ENCODE data around the gene PIK3R3. TPM values are rescaled to one million over a fixed set of nuclear protein-coding genes. Genes with fewer than 3 reads are reported as not detected.

Gene PIK3R3
- total RNA-seq (2014; rRNA removed): 13.4 and 19.2 TPM in 2 replicates
- polyA plus RNA-seq (2012): 8.0 TPM

DNA sequence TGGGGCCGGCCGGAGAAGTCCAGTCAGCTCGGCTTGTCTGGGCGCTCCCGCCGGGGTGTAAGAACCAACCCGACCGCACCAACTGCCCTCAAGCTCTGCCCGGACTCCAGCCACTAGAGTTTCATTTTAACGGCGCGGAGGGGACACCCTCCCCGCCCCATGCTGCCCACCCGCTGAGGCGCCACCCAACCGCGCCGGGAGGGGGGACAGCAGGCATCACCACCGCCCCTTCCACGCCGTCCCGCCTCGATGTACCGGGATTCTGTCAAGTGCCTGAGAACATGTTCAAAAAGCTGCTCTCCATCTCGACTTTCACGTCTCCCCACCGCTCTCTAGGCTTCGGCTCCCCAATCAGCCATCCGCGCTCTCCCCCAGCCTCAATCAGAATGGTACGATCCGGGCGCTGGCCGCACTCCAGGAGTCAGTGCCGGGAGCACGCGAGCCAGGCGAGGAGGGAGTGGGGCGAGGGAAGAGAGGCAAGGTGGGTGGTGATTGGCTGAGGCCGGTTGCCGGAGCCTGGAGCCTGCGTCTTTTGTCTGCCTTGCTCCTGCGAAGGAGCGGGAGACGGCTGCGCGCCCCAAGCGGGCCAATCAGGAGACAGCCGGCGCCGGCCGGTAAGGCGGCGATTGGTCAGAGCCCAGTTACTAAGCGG is at the start of gene PIK3R3:
Gene PIK3R3 (minus strand): TSS at position 101 of the 652 bp plus-strand sequence. CDS start 677 bp downstream, outside the sequence.
- peak; percentile 98 for DNase-seq (ENCODE audit: low read depth)

DNA sequence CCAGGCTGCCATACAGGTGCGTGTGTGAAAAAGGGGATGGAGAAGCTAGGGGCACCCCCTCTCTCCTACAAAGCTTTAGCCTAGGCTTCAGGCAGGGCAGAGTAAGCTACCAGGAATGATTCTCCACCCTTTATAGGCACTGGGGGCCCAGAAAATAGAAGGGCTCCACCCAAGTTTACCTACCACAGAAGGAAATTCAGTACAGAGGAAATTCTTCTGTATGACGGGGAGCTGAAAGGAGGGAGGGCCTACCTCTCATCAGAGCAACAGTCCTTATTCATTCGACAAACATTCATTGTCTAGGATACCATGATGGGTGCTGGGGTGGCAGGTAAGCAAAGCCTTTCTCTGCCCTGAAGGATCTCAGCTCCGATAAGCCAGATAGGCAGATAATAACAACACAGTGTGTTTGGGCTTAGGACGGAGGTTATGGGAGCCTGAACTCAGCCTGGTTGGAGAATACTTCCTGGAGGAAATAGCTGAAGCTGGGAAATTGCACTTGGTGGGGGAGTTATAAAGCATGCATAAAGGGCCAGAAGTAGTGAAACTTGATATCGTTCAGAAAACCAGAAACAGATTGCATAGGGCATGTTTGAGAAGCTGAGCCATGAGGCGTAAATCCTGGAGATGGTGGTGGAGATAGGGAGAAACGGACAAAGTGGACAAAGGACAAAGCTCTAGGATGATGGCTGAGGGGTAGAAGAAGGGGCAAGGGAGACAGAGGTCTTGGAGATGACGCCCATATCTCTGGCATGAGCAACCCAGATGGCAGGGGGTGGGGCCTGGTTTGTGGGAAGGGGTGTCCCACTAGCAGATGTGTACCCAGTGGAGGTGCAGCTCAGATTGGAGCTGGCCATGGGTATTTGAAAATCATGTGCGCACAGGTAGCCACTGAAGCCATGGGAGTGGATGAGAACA is 49.2 kb upstream of the PIK3R3 start:
- DNase-seq (ENCODE audit: low read depth): peak; percentile 40

DNA sequence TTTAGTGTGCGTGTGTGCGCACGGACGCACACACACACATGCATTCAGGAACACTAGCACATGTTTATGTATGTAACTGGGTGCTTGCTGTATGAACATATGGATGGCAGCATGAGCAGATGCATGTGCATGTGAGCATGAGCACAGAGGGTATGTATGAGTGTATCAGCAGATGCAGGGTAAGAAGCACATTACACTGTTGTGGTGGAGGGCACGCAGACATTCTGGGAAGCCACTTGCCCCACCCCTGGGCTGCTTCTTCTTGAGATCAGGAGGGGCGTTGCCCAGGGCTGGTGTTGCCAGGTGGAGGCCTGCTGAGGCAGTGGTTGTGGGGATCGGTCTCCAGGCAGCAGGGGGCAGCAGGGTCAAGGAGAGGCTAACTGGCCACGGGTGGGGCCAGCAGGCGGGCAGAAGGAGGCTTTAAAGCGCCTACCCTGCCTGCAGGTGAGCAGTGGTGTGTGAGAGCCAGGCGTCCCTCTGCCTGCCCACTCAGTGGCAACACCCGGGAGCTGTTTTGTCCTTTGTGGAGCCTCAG is 47.7 kb upstream of the PIK3R3 start:
- DNase-seq (ENCODE audit: low read depth): no peak

DNA sequence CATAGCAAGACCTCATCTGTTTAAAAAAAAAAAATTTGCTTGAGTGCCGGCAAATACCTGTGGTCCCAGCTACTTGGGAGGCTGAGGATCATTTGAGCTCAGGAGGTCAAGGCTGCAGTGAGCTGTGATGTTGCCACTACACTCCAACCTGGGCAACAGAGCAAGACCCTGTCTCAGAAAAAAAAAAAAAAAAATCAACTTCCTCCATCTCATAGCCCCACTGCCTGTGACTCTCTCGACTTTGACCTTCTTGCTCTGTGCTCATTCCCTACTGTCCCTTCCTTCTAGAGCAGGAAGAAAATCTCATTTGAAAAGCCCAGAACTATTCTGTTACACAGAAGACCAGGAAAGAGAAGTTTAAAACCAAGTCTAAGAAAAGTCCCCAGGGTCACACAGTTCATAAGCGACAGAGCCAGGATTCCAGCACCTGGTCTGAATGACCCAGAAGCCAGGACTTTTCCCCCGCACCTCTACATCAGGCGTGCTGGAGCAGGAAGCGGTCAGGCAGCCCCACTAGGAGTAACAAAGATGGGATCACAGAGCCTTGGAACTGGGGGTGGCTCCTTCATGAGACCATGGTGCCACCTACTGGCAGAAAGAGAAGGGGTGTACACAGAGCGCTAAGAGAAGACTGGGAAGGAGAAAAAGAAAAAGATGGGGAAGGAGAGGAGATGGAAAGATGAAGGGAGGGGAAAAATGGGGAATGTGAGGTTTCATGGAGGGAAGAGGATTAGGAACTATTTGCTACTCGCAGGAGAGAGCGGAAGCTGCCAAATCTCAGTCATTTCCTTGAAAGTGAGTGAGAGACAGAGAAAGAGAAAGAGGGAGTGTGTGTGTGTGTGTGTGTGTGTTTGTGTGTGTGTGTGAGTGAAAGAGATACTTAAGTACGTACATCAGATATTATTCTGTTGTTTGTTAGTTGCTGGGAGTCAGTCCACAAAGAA is 47.0 kb upstream of the PIK3R3 start:
- peak; percentile 89 for DNase-seq (ENCODE audit: low read depth)

- no peak for DNase-seq (ENCODE audit: low read depth)
These were observed 43.9 kb upstream of the PIK3R3 start, which contains the start of gene P3R3URF for GRCh38 chr1:46176211-46176865. TSS of gene P3R3URF (minus strand) at chr1:46176488. CDS start at chr1:46176471, 17 bp downstream.

DNA sequence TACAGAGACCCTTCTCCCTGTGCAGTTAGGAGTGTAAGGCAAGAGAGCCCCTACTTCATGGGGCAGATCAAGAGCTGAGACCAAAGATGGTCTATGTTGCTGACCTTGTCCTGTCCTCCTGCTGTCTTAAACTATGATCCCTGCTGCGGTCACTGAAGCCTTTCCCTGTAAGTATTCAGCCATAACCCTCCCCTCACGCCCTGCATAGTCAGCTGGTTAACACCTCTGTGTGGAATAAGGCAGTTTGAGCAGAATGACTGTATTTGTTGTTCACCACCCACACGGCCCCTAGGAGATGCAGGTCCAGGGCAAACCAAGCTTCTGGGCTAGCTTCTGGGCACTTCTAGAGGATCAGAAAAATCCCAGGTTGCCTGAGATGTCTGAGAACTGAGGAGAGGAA is 42.8 kb upstream of the PIK3R3 start:
- no peak for DNase-seq (ENCODE audit: low read depth)

DNA sequence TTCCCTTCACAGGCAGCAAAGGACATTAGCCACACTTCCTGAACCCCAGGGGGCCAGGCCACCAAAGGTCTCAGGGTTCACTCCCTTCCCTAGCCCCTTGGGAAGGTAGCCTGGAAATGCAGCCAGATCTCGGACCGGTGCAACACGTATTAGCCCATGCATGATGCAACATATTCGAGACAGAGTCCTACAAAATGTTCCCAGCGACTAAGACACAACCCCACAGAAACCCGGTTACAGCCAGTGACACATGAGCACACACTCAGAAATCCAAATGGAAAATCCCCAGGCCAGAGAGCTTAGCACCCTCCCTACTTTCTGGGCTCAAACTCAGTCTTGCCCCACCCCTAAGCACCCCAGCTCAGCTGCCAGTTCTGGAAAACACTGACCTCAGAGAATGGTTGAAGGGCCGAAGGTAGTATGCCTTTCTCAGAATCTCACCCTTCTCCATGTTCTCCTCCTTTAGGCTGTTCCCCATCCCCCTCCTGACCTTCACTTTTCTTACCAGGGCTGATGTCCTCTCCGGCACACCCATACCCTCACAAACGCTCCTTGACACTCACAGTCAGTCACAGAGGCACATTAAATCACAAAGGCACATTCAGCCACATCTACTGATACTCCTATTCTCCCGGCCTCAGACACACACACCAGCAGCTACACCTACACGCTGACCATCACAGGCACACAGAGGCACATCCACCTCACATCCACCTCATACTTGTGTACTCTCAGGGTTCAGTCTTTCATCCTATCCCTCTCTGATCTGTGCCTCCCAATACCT is 42.2 kb upstream of the PIK3R3 start, which contains the start of gene TSPAN1:
Gene TSPAN1 (plus strand): TSS at position 640 of the 784 bp plus-strand sequence. CDS start 6,021 bp downstream, outside the sequence.
- peak; percentile 65 for DNase-seq (ENCODE audit: low read depth)

DNA sequence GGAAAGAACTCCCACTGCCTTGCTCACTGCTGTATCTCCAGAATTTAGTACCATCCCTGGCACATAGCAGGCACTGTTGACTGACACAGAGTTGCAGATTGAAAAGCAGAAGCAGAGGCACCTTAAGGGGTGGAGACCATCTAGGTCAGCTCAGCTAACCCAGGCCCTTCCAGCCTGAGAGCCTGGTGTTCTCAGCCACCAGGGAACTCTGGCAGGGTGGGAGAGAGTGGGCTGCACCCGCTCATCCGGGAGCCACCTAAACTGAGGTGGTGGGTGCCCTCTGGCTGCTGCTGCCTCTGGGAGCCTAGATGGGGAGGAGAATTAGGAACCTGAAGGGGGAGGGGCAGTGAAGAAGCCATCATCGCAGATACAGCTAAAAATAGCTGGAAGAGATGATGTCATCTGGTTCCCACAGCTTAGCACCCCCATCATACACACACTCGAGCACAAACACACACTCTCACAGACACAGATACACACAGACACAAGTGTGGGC is 41.0 kb upstream of the PIK3R3 start:
- no peak for DNase-seq (ENCODE audit: low read depth)

- DNase-seq (ENCODE audit: low read depth): no peak
These were observed 39.9 kb upstream of the PIK3R3 start for GRCh38 chr1:46172321-46172720.

DNA sequence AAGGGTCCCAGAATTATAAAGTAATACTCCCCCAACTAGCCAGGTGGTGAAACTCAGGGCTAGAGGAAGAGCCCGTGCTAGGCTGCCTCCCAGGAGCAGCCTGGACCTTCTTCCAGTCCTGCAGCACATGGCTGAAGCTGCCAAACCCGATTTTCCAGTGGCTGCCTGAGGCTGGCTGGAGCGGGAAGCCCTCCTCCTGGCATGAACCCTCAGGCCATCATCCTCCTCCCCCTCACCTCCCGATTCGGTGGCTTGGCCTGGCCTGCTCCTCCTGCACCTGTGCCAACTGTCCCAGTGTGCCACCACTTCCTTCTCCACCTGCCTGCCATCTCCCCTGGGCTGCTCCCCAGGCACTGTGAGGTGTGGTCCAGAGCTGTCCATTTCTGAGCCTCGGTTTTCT is 39.4 kb upstream of the PIK3R3 start:
- DNase-seq (ENCODE audit: low read depth): no peak

GRCh38 chr1:46171351-46171750 is 38.9 kb upstream of the PIK3R3 start:
- DNase-seq (ENCODE audit: low read depth): no peak

DNA sequence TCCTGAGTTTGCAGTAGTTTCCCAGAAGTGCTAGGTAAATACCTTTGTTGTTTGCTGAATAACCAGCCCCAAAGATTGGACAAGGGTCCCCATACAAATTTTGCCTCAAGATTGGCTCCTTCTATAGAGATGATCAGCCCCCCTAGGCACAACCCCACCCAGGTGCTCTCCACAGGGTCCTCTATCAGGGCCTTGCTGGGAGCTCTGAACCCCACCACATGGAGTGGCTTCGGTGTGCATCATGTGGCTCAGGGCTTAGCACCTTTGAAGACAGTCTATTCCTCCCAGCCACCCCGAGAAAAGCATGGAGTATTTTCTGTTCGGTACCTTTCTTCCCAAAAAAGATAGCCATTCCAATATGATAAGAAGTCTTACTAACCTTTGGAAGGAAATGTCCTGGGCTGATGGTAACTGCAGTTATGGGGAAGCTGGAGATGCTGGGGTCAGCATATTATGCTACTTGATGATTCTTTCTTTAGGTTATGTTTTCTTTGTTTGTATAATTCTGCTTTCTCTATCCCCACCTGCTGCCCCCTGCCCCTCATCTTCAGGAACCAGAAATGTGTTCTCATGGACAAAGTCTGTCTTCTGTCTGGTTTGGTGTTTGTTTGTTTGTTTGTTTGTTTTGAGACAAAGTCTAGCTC is 37.5 kb upstream of the PIK3R3 start:
- DNase-seq (ENCODE audit: low read depth): no peak

DNA sequence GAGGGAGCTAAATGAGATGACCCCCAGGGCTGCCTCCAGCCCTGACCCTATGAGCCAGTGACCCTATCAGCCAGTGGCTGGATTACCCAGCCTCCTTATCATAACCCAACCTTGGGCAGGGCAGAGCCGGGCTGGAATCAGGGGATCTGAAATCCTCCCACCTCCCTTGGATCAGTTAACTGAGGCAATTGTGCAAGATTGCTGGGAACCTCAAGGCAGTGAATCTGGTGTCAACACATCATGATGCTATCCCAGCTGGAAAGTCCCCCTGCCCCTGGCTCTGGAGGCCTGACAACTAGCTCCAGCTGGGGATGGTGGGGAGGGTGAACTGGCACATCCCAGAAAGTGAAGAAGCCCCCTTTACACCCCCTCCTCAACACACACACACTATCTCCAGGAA is 36.0 kb upstream of the PIK3R3 start:
- no peak for DNase-seq (ENCODE audit: low read depth)

- no peak for DNase-seq (ENCODE audit: low read depth)
These were observed 34.4 kb upstream of the PIK3R3 start for GRCh38 chr1:46166521-46167462.

- DNase-seq (ENCODE audit: low read depth): no peak
These were observed 27.8 kb upstream of the PIK3R3 start for GRCh38 chr1:46160212-46160611.

GRCh38 chr1:46159516-46159915 is 27.1 kb upstream of the PIK3R3 start:
- DNase-seq (ENCODE audit: low read depth): no peak

- no peak for DNase-seq (ENCODE audit: low read depth)
These were observed 26.2 kb upstream of the PIK3R3 start for GRCh38 chr1:46158312-46159281.
